Measurements from ENCODE around the gene PRR14L. TPM values are rescaled to one million over a fixed set of nuclear protein-coding genes. Genes with fewer than 3 reads are reported as not detected.

The PRR14L gene
- total RNA-seq, 1 experiment from 2014 or later = 43.9 TPM

DNA sequence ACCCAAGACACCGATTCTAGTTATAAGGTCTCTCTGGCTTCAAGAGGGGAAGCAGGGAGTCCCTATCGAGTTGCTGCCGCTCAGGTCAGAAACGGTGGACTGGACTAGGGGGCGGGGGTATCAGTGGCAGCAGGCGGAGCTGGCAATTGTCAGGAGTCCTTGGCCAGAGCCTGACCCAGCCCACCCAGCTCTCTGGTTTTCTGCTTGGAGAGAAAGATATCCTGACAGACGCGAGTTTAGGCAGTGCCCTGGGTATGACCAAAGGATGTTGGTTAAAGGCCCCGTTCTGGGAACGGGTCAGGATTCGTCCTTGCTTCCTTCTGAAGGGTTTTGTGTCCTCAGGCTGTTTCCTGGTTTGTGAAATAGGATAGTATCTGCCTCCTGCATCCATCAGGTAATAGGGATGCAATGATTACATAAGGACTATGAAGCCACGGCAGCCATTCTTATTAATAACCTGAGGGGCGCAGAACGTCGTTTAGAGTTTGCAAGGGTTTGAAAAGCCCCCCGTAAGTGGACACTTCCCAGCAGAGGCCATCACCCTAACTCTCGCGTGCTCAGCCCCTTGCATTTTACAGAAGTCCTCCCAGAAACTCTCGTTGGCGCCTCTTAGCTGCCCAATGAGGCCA, 3.2 kb upstream of the PRR14L start:
- POLR2A ChIA-PET (ENCODE audit: unreplicated experiment) = interaction anchor here (0.6 to 0.8 kb wide), 5 partner anchors 87 to 1807 kb away, joined by 3 to 9 read pairs (median 5); no protein-coding TSS in a partner anchor
- Histone ChIP-seq H3K4me1 (replicated peaks; ENCODE audit: insufficient read depth) (peaks cover 47% of the 10 kb centered on the region), H3F3A (ENCODE audit: insufficient read depth, low read depth) (peaks cover 25% of the 10 kb centered on the region), H3K79me2 (ENCODE audit: low read depth) (peaks cover 37% of the 10 kb centered on the region), H3K9me2 (ENCODE audit: insufficient read depth) (no peaks in the 10 kb centered on the region), H4K20me1 (ENCODE audit: insufficient read depth) (no peaks in the 10 kb centered on the region), H3K27ac (peak overlapping the region; percentile 94), H2AFZ (peak overlapping the region; percentile 85), H3K4me2 (peak overlapping the region; percentile 78), H3K27me3 (ENCODE audit: insufficient read depth, low read depth) (no peaks in the 10 kb centered on the region), H3K9me3 (ENCODE audit: insufficient read depth, low read depth) (no peaks in the 10 kb centered on the region), H3K36me3 (ENCODE audit: low read depth) (no peaks in the 10 kb centered on the region), H3K4me3 (peak overlapping the region; percentile 95)
- peak; percentile 72 to 85 for DNase-seq
- BruUV-seq (replicated peaks) = TSS peak; percentile 40
- intact Hi-C loops (cut with micrococcal nuclease; ENCODE audit: unreplicated experiment) = loop anchor here (5.0 kb wide), 2 partner anchors 74 to 194 kb away; no protein-coding TSS in a partner anchor
- TF ChIP-seq EZH2 (IDR thresholded peaks at IDR 0.05; ENCODE audit: low read depth) = no peak
- TF ChIP-seq, protein P1, sequence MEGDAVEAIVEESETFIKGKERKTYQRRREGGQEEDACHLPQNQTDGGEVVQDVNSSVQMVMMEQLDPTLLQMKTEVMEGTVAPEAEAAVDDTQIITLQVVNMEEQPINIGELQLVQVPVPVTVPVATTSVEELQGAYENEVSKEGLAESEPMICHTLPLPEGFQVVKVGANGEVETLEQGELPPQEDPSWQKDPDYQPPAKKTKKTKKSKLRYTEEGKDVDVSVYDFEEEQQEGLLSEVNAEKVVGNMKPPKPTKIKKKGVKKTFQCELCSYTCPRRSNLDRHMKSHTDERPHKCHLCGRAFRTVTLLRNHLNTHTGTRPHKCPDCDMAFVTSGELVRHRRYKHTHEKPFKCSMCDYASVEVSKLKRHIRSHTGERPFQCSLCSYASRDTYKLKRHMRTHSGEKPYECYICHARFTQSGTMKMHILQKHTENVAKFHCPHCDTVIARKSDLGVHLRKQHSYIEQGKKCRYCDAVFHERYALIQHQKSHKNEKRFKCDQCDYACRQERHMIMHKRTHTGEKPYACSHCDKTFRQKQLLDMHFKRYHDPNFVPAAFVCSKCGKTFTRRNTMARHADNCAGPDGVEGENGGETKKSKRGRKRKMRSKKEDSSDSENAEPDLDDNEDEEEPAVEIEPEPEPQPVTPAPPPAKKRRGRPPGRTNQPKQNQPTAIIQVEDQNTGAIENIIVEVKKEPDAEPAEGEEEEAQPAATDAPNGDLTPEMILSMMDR (conservative IDR thresholded peaks at IDR 0.05) = no peak
- CTCF ChIA-PET = interaction anchor here (1.1 kb wide), 1 partner anchor 192 kb away, joined by 3 read pairs; no protein-coding TSS in a partner anchor

- Histone ChIP-seq H3F3A (ENCODE audit: insufficient read depth, low read depth) (peaks cover 25% of the 10 kb centered on the region), H4K20me1 (ENCODE audit: insufficient read depth) (no peaks in the 10 kb centered on the region), H3K9me2 (ENCODE audit: insufficient read depth) (no peaks in the 10 kb centered on the region), H3K4me3 (peak overlapping the region; percentile 95; the same call in 1 of the 2 replicates), H2AFZ (peak overlapping the region; percentile 85), H3K27ac (peak overlapping the region; percentile 94), H3K36me3 (ENCODE audit: low read depth) (peaks cover 3% of the 10 kb centered on the region; the same call in 1 of the 2 replicates), H3K79me2 (ENCODE audit: low read depth) (peaks cover 45% of the 10 kb centered on the region), H3K9me3 (ENCODE audit: insufficient read depth, low read depth) (no peaks in the 10 kb centered on the region), H3K4me1 (replicated peaks; ENCODE audit: insufficient read depth) (peaks cover 49% of the 10 kb centered on the region), H3K27me3 (ENCODE audit: insufficient read depth, low read depth) (no peaks in the 10 kb centered on the region), H3K4me2 (peak overlapping the region; percentile 78)
- no peak for DNase-seq
- CTCF ChIA-PET = interaction anchor here (1.1 to 1.2 kb wide), 2 partner anchors 191 to 218 kb away, joined by 3 to 8 read pairs; no protein-coding TSS in a partner anchor
- BruUV-seq (replicated peaks) = no TSS peak
- intact Hi-C loops (cut with micrococcal nuclease; ENCODE audit: unreplicated experiment) = loop anchor here (5.0 kb wide), 2 partner anchors 75 to 195 kb away; no protein-coding TSS in a partner anchor
- TF ChIP-seq, protein P1 (conservative IDR thresholded peaks at IDR 0.05) = no peak
- no peak for TF ChIP-seq EZH2 (IDR thresholded peaks at IDR 0.05; ENCODE audit: low read depth)
- POLR2A ChIA-PET (ENCODE audit: unreplicated experiment) = interaction anchor here (0.7 kb wide), 2 partner anchors 9 to 90 kb away, joined by 5 to 7 read pairs; no protein-coding TSS in a partner anchor
Observed at GRCh38 chr22:31752096-31752847, 2.3 kb upstream of the PRR14L start.
